Neural progenitor cell (in vitro differentiated cells): ENCODE results near the gene SLC25A4. TPM values are rescaled to one million over a fixed set of nuclear protein-coding genes. Genes with fewer than 3 reads are reported as not detected.

Experiments
- DNase-seq: peaks from one replicate; pipeline ENCODE4 v3.0.0-alpha.2; 2016; ENCODE audit warnings: low spot score
- H2AFZ ChIP-seq: fragments of 200-600 bp; sonication (generic); replicated peaks from 2 replicates; pipeline ENCODE4 v1.6.1; 2016; ENCODE audit warnings: antibody characterized with exemption
- H3F3A ChIP-seq: fragments of 200-600 bp; sonication (generic); 2 replicates; pipeline ENCODE4 v1.6.1; 2016; ENCODE audit warnings: antibody characterized with exemption, low read depth
- H3K27ac ChIP-seq: fragments of 200-600 bp; sonication (generic); 2 replicates; pipeline ENCODE4 v1.5.1; 2016; ENCODE audit warnings: mild to moderate bottlenecking
- H3K27me3 ChIP-seq: fragments of 200-600 bp; sonication (generic); 2 replicates; pipeline ENCODE4 v1.6.1; 2016; ENCODE audit warnings: mild to moderate bottlenecking, moderate library complexity
- H3K36me3 ChIP-seq: fragments of 200-600 bp; sonication (generic); 2 replicates; pipeline ENCODE4 v1.5.1; 2016
- H3K4me1 ChIP-seq: fragments of 200-600 bp; sonication (generic); 2 replicates; pipeline ENCODE4 v1.6.1; 2016; ENCODE audit warnings: mixed run types
- H3K4me2 ChIP-seq: fragments of 200-600 bp; sonication (generic); 2 replicates; pipeline ENCODE4 v1.6.1; 2016
- H3K4me3 ChIP-seq: fragments of 200-600 bp; sonication (generic); 2 replicates; pipeline ENCODE4 v1.5.1; 2016
- H3K79me2 ChIP-seq: fragments of 200-600 bp; sonication (generic); 2 replicates; pipeline ENCODE4 v1.6.1; 2016; ENCODE audit warnings: low read depth
- H3K9ac ChIP-seq: fragments of 200-600 bp; sonication (generic); 2 replicates; pipeline ENCODE4 v1.6.1; 2016
- H3K9me3 ChIP-seq: fragments of 200-600 bp; sonication (generic); 2 replicates; pipeline ENCODE4 v1.5.1; 2016; ENCODE audit warnings: low read depth
- H4K20me1 ChIP-seq: fragments of 200-600 bp; sonication (generic); 2 replicates; pipeline ENCODE4 v1.6.1; 2016; ENCODE audit warnings: low read depth
- H3K27ac Mint-ChIP-seq: 3 replicates; pipeline ENCODE4 v1.8.0; 2021; ENCODE audit warnings: mixed read lengths
- H3K27me3 Mint-ChIP-seq: 2 replicates; pipeline ENCODE4 v1.8.0; 2022; ENCODE audit warnings: low read depth, mild to moderate bottlenecking, inconsistent platforms, moderate library complexity, mixed read lengths; ENCODE audit not compliant: insufficient read depth
- H3K36me3 Mint-ChIP-seq: 3 replicates; pipeline ENCODE4 v1.8.0; 2021; ENCODE audit warnings: mixed read lengths
- H3K4me1 Mint-ChIP-seq: 3 replicates; pipeline ENCODE4 v1.8.0; 2021; ENCODE audit warnings: mixed read lengths
- H3K4me3 Mint-ChIP-seq: 3 replicates; pipeline ENCODE4 v1.8.0; 2021; ENCODE audit warnings: mild to moderate bottlenecking, moderate library complexity, mixed read lengths
- H3K9me3 Mint-ChIP-seq: 3 replicates; pipeline ENCODE4 v1.8.0; 2020; ENCODE audit warnings: mixed read lengths
- EZH2 ChIP-seq: fragments of 200-600 bp; sonication (generic); IDR thresholded peaks from 2 replicates; pipeline ENCODE4 v1.6.1; 2017; ENCODE audit warnings: antibody characterized with exemption, mild to moderate bottlenecking, moderate library complexity
- EZH2phosphoT487 ChIP-seq: fragments of 200-600 bp; sonication (generic); IDR thresholded peaks from 2 replicates; pipeline ENCODE4 v1.6.1; 2017; ENCODE audit warnings: antibody characterized with exemption
- total RNA-seq: library from RNA; depleted of rRNA; stranded (reverse); fragments of >200 nt; gene quantifications from 2 replicates; pipeline ENCODE4 v1.2.3, GENCODE V29; 2015; ENCODE audit warnings: low replicate concordance
- TF ChIP-seq, protein P1 (sequence below): fragments of 200-600 bp; sonication (generic); IDR thresholded peaks from 2 replicates; pipeline ENCODE4 v1.5.1; 2017; ENCODE audit warnings: antibody characterized with exemption, mild to moderate bottlenecking

The SLC25A4 gene
- total RNA-seq, 1 donor from 2014 or later: 14.7 TPM

DNA sequence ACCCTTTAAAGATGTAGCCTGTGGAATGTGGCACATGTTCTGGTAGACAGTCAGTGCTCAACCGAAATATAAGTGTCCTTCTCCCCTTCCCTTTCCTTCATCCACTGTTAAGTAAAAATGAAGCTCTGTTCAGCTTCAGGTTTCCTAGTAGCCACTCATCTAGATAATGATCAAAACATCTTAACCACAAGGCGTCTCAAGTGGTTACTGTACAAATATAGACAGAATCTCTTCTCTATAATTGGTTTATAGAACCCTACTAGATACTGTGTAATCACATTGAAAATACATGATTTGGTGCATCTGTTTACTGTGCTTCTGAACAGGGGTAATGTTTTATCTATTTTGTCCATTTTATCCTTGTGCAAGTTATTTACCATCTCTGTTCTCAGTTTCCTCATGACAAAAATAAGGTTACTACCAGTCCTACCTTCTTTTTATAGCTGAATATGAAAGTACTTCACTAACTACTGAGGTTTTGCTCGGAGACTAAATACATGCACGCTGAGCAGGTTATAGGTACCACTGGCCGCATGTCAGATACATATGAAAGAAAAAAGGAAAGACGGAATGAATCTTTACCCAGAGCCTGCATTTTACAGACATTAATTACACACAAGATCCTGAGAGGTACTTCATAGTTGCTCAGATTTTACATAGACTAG is 20.3 kb upstream of the SLC25A4 start:
- Histone ChIP-seq H3F3A (peaks cover 6% of the 10 kb centered on the region), H3K4me1 (no peaks in the 10 kb centered on the region), H3K9me3 (no peaks in the 10 kb centered on the region), H3K27me3 (peaks cover 13% of the 10 kb centered on the region), H4K20me1 (no peaks in the 10 kb centered on the region), H3K4me2 (no peak overlapping the region), H3K79me2 (no peaks in the 10 kb centered on the region), H2AFZ (no peak overlapping the region), H3K9ac (no peak overlapping the region), H3K27ac (no peak overlapping the region), H3K4me3 (no peak overlapping the region), H3K36me3 (no peaks in the 10 kb centered on the region)
- TF ChIP-seq, protein P1, sequence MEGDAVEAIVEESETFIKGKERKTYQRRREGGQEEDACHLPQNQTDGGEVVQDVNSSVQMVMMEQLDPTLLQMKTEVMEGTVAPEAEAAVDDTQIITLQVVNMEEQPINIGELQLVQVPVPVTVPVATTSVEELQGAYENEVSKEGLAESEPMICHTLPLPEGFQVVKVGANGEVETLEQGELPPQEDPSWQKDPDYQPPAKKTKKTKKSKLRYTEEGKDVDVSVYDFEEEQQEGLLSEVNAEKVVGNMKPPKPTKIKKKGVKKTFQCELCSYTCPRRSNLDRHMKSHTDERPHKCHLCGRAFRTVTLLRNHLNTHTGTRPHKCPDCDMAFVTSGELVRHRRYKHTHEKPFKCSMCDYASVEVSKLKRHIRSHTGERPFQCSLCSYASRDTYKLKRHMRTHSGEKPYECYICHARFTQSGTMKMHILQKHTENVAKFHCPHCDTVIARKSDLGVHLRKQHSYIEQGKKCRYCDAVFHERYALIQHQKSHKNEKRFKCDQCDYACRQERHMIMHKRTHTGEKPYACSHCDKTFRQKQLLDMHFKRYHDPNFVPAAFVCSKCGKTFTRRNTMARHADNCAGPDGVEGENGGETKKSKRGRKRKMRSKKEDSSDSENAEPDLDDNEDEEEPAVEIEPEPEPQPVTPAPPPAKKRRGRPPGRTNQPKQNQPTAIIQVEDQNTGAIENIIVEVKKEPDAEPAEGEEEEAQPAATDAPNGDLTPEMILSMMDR: no peak
- TF ChIP-seq EZH2phosphoT487 (no peak), EZH2 (no peak)
- H3K36me3 Mint-ChIP-seq: no peaks in the 10 kb centered on the region
- no peak for DNase-seq
- no peak overlapping the region for H3K27ac Mint-ChIP-seq
- peaks cover 10% of the 10 kb centered on the region for H3K4me1 Mint-ChIP-seq
- H3K9me3 Mint-ChIP-seq: no peaks in the 10 kb centered on the region
- peaks cover 26% of the 10 kb centered on the region for H3K27me3 Mint-ChIP-seq
- no peak overlapping the region for H3K4me3 Mint-ChIP-seq

DNA sequence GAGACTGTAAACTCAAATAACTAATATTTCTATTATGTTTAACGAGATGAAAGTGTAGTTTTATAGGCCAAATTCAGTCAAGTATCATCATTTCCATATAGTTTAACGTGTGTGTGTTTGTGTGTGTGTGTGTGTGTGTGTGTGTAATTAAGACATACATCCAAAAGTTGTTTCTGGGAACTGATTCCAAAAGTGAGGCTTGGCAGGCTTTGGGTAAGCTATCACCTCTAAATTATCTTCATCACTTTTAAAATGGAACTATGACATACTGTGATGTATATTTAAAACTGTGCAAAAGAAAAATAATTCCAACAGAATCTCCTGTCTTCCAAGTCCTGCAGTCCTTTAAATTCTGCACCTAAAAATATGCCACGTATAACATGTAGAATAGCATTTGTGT is 19.1 kb upstream of the SLC25A4 start:
- H3K36me3 Mint-ChIP-seq: no peaks in the 10 kb centered on the region
- H3K4me1 Mint-ChIP-seq: peaks cover 12% of the 10 kb centered on the region
- TF ChIP-seq EZH2phosphoT487: no peak
- TF ChIP-seq EZH2: no peak
- TF ChIP-seq, protein P1: no peak
- H3K27ac Mint-ChIP-seq: no peak overlapping the region
- no peak overlapping the region for H3K4me2 ChIP-seq
- no peak for DNase-seq
- no peak overlapping the region for H3K27ac ChIP-seq
- no peak overlapping the region for H2AFZ ChIP-seq
- H3F3A ChIP-seq: peaks cover 14% of the 10 kb centered on the region
- no peaks in the 10 kb centered on the region for H4K20me1 ChIP-seq
- peaks cover 34% of the 10 kb centered on the region for H3K27me3 Mint-ChIP-seq
- no peak overlapping the region for H3K9ac ChIP-seq
- no peaks in the 10 kb centered on the region for H3K36me3 ChIP-seq
- no peak overlapping the region for H3K4me3 ChIP-seq
- peaks cover 25% of the 10 kb centered on the region for H3K27me3 ChIP-seq
- no peak overlapping the region for H3K4me3 Mint-ChIP-seq
- H3K9me3 ChIP-seq: no peaks in the 10 kb centered on the region
- no peaks in the 10 kb centered on the region for H3K4me1 ChIP-seq
- no peaks in the 10 kb centered on the region for H3K79me2 ChIP-seq
- H3K9me3 Mint-ChIP-seq: no peaks in the 10 kb centered on the region

DNA sequence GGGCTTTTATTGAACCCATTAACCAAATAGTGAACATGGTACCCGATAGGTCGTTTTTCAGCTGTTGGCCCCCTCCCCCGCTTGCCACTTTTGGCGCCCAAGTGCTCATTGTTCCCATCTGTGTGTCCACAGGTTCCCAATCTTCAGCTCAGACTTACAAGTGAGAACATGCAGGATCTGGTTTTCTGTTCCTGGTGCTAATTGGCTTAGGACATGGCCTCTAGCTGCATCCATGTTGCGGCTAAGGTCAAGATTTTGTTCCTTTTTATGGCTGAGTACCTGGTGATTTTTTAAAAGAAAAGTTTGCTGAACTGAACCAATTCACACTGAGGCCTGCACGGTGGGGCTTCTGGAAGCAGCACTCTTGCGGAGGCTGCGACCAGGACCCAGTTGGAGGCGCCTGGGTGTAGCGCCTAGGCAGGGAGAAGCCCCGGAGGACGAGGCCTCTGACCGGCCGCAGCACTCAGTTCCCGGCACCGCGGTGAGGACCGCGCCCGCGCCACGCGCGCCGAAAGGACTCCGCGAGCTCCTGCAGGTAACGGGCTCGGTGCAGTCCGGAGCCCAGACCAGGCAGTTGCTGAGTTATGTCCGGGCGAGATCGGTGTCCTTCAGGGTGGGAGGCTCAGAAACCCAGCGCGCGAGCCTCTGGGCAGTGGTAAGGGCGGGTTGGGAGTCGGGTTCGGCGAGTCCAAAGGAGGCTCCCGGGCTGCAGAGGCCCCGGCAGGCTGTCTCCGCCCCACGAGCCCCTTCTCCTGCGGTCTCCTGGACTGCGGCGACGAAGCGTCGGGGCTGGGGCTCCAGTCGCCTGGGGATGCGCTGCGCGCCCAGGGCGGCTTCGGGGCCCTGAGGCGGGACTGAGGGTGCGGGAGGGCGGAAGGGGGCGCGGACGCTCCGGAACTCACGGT is 15.8 kb upstream of the SLC25A4 start:
- Histone ChIP-seq H3K9me3 (no peaks in the 10 kb centered on the region), H3K79me2 (no peaks in the 10 kb centered on the region), H3K4me1 (no peaks in the 10 kb centered on the region), H3K9ac (no peak overlapping the region), H3K27ac (no peak overlapping the region), H2AFZ (peak overlapping the region; percentile 92), H3K4me2 (peak overlapping the region; percentile 74), H3K36me3 (no peaks in the 10 kb centered on the region), H3K27me3 (peaks cover 35% of the 10 kb centered on the region), H3K4me3 (peak overlapping the region; percentile 59), H3F3A (peaks cover 16% of the 10 kb centered on the region), H4K20me1 (no peaks in the 10 kb centered on the region)
- TF ChIP-seq EZH2 (no peak), EZH2phosphoT487 (no peak)
- TF ChIP-seq, protein P1: no peak
- DNase-seq: peak; percentile 63
- no peak overlapping the region for H3K27ac Mint-ChIP-seq
- H3K4me1 Mint-ChIP-seq: peaks cover 5% of the 10 kb centered on the region
- no peaks in the 10 kb centered on the region for H3K9me3 Mint-ChIP-seq
- peaks cover 45% of the 10 kb centered on the region for H3K27me3 Mint-ChIP-seq
- peak overlapping the region; percentile 83 for H3K4me3 Mint-ChIP-seq
- H3K36me3 Mint-ChIP-seq: no peaks in the 10 kb centered on the region
